ENCODE data around the gene MT2A. TPM values are rescaled to one million over a fixed set of nuclear protein-coding genes. Genes with fewer than 3 reads are reported as not detected.

Gene MT2A
- total and polyA plus RNA-seq, 2 of the 13 experiments (the other 11 are each of a cell fraction or from before 2014, with no cell fraction given), result 135 to 371 TPM

DNA sequence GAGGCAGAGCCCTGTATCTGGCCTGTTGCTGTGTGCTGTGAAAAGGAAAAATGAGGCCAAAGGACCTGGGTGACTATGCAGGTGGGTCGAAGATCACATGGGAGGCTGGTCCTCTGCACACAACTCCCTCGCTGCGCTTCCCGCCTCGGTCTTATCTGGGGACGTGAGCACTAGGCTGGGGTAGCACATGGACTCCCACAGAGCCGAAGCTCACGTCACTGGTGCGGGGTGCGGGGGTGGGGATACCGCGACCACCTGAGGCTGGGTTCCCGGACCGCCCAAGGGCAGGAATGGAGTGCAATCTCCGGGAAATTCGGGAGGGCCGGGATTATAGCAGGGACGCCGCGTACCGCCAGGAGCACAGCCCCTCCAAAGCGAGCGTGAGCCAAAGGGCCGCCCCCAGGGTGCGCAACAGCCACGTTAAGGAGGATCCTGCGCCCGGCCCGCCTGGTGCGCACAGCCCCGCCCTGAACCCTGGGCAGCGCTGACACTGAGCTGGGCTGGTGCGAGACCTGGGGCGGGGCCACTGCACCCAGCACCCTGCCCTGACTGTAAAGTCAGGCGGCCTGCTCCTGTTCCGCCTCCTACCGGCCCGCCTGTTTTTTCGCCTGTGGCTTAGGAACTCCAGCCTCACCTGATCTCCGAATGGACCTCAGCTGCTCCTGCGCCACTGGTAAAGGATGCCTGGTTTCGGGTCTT is 34.8 kb downstream of the MT2A start (continued):
- TF ChIP-seq ZFX (CRISPR knock-in tag; IDR thresholded peaks at IDR 0.05; ENCODE audit: low read depth) (peak; percentile 45; the same call in 1 of the 2 replicates), ETV5 (CRISPR knock-in tag; IDR thresholded peaks at IDR 0.05; ENCODE audit: borderline replicate concordance) (no peak), AKAP8 (CRISPR knock-in tag; IDR thresholded peaks at IDR 0.05) (no peak), CBX5 (CRISPR knock-in tag; IDR thresholded peaks at IDR 0.05; ENCODE audit: borderline replicate concordance) (no peak), KLF6 (CRISPR knock-in tag; IDR thresholded peaks at IDR 0.05) (no peak), ZBTB3 (CRISPR knock-in tag; IDR thresholded peaks at IDR 0.05; ENCODE audit: borderline replicate concordance, low read depth) (no peak), STAT5B (CRISPR knock-in tag; IDR thresholded peaks at IDR 0.05) (no peak), SIX4 (CRISPR knock-in tag; IDR thresholded peaks at IDR 0.05) (no peak), EEA1 (CRISPR knock-in tag; IDR thresholded peaks at IDR 0.05; ENCODE audit: borderline replicate concordance) (no peak), ZNF350 (CRISPR knock-in tag; IDR thresholded peaks at IDR 0.05; ENCODE audit: borderline replicate concordance, low read depth) (no peak), ZNF224 (CRISPR knock-in tag; IDR thresholded peaks at IDR 0.05) (no peak), NPAS2 (CRISPR knock-in tag; IDR thresholded peaks at IDR 0.05; ENCODE audit: borderline replicate concordance) (no peak), HMG20A (CRISPR knock-in tag; IDR thresholded peaks at IDR 0.05; ENCODE audit: borderline replicate concordance) (no peak), CHCHD3 (CRISPR knock-in tag; IDR thresholded peaks at IDR 0.05) (no peak)
- TF ChIP-seq, protein P1, sequence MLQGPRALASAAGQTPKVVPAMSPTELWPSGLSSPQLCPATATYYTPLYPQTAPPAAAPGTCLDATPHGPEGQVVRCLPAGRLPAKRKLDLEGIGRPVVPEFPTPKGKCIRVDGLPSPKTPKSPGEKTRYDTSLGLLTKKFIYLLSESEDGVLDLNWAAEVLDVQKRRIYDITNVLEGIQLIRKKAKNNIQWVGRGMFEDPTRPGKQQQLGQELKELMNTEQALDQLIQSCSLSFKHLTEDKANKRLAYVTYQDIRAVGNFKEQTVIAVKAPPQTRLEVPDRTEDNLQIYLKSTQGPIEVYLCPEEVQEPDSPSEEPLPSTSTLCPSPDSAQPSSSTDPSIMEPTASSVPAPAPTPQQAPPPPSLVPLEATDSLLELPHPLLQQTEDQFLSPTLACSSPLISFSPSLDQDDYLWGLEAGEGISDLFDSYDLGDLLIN (CRISPR knock-in tag; IDR thresholded peaks at IDR 0.05; ENCODE audit: borderline replicate concordance), result no peak; the same call in 1 of the 2 replicates
- TF ChIP-seq, protein P2, sequence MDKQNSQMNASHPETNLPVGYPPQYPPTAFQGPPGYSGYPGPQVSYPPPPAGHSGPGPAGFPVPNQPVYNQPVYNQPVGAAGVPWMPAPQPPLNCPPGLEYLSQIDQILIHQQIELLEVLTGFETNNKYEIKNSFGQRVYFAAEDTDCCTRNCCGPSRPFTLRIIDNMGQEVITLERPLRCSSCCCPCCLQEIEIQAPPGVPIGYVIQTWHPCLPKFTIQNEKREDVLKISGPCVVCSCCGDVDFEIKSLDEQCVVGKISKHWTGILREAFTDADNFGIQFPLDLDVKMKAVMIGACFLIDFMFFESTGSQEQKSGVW (CRISPR knock-in tag; IDR thresholded peaks at IDR 0.05; ENCODE audit: borderline replicate concordance), result no peak
- TF ChIP-seq, protein P3, sequence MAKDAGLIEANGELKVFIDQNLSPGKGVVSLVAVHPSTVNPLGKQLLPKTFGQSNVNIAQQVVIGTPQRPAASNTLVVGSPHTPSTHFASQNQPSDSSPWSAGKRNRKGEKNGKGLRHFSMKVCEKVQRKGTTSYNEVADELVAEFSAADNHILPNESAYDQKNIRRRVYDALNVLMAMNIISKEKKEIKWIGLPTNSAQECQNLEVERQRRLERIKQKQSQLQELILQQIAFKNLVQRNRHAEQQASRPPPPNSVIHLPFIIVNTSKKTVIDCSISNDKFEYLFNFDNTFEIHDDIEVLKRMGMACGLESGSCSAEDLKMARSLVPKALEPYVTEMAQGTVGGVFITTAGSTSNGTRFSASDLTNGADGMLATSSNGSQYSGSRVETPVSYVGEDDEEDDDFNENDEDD (CRISPR knock-in tag; IDR thresholded peaks at IDR 0.05; ENCODE audit: borderline replicate concordance), result peak; percentile 68; the same call in 1 of the 2 replicates
- TF ChIP-seq, protein P4, sequence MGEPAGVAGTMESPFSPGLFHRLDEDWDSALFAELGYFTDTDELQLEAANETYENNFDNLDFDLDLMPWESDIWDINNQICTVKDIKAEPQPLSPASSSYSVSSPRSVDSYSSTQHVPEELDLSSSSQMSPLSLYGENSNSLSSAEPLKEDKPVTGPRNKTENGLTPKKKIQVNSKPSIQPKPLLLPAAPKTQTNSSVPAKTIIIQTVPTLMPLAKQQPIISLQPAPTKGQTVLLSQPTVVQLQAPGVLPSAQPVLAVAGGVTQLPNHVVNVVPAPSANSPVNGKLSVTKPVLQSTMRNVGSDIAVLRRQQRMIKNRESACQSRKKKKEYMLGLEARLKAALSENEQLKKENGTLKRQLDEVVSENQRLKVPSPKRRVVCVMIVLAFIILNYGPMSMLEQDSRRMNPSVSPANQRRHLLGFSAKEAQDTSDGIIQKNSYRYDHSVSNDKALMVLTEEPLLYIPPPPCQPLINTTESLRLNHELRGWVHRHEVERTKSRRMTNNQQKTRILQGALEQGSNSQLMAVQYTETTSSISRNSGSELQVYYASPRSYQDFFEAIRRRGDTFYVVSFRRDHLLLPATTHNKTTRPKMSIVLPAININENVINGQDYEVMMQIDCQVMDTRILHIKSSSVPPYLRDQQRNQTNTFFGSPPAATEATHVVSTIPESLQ (CRISPR knock-in tag; conservative IDR thresholded peaks at IDR 0.05), result no peak
- TF ChIP-seq, protein P5, sequence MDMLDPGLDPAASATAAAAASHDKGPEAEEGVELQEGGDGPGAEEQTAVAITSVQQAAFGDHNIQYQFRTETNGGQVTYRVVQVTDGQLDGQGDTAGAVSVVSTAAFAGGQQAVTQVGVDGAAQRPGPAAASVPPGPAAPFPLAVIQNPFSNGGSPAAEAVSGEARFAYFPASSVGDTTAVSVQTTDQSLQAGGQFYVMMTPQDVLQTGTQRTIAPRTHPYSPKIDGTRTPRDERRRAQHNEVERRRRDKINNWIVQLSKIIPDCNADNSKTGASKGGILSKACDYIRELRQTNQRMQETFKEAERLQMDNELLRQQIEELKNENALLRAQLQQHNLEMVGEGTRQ (IDR thresholded peaks at IDR 0.05; ENCODE audit: low read depth, low read length), result no peak
- TF ChIP-seq, protein P5 (CRISPR knock-in tag; IDR thresholded peaks at IDR 0.05; ENCODE audit: borderline replicate concordance), result no peak
- TF ChIP-seq, protein P6, sequence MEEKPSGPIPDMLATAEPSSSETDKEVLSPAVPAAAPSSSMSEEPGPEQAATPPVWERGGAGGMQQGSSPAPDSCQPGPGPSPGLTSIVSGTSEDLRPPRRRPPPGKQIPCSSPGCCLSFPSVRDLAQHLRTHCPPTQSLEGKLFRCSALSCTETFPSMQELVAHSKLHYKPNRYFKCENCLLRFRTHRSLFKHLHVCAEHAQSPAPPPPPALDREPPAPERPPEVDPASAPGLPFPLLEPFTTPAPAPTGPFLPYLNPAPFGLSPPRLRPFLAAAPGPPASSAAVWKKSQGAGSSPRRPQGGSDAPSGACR (CRISPR knock-in tag; IDR thresholded peaks at IDR 0.05), result no peak
